ENCODE data around the gene HDAC11. TPM values are rescaled to one million over a fixed set of nuclear protein-coding genes. Genes with fewer than 3 reads are reported as not detected.

The HDAC11 gene
- total RNA-seq, 2 experiments from 2014 or later, result 1.8 to 2.0 TPM

GRCh38 chr3:13507247-13507569 is 27.1 kb downstream of the HDAC11 start:
- ATAC-seq, result no peak
- no peaks in the 10 kb centered on the region for H3K36me3 Mint-ChIP-seq (ENCODE audit: low read depth)
- H3K9me3 Mint-ChIP-seq, result no peaks in the 10 kb centered on the region
- ChIA-PET CTCF (interaction anchor here (1.1 to 2.6 kb wide), 2 partner anchors 141 to 373 kb away, joined by 3 to 6 read pairs; partner anchors contain the start of gene WNT7A), POLR2A (interaction anchor here (0.8 kb wide), 1 partner anchor 9 kb away, joined by 3 read pairs; no protein-coding TSS in a partner anchor)
- no peak overlapping the region for H3K27ac Mint-ChIP-seq
- H3K27me3 Mint-ChIP-seq, result no peaks in the 10 kb centered on the region
- no peaks in the 10 kb centered on the region for H3K4me1 Mint-ChIP-seq (ENCODE audit: low read depth)
- TF ChIP-seq CTCF (IDR thresholded peaks at IDR 0.05), result no peak
- DNase-seq, result no peak
- H3K4me3 Mint-ChIP-seq, result no peak overlapping the region
- intact Hi-C loops (cut with micrococcal nuclease), result no loop called here

- H3K36me3 Mint-ChIP-seq (ENCODE audit: low read depth), result no peaks in the 10 kb centered on the region
Observed at GRCh38 chr3:13507570-13508339, 27.6 kb downstream of the HDAC11 start.

GRCh38 chr3:13508496-13508895 is 28.4 kb downstream of the HDAC11 start:
- CTCF ChIA-PET, result interaction anchor here (2.6 kb wide), 1 partner anchor 139 kb away, joined by 6 read pairs; no protein-coding TSS in a partner anchor
- H3K27ac Mint-ChIP-seq, result no peak overlapping the region
- DNase-seq, result no peak
- no peaks in the 10 kb centered on the region for H3K36me3 Mint-ChIP-seq (ENCODE audit: low read depth)
- no peak for ATAC-seq
- no peaks in the 10 kb centered on the region for H3K9me3 Mint-ChIP-seq
- POLR2A ChIA-PET, result interaction anchor here (0.5 to 1.0 kb wide), 2 partner anchors 14 to 849 kb away, joined by 3 read pairs; no protein-coding TSS in a partner anchor
- H3K27me3 Mint-ChIP-seq, result no peaks in the 10 kb centered on the region
- no peak for TF ChIP-seq CTCF (IDR thresholded peaks at IDR 0.05)
- intact Hi-C loops (cut with micrococcal nuclease), result no loop called here
- no peak overlapping the region for H3K4me3 Mint-ChIP-seq
- no peaks in the 10 kb centered on the region for H3K4me1 Mint-ChIP-seq (ENCODE audit: low read depth)

More at GRCh38 chr3:13507570-13508339, 27.6 kb downstream of the HDAC11 start:
- ChIA-PET POLR2A (interaction anchor here (0.8 kb wide), 1 partner anchor 9 kb away, joined by 3 read pairs; no protein-coding TSS in a partner anchor), CTCF (interaction anchor here (1.1 to 2.6 kb wide), 2 partner anchors 140 to 372 kb away, joined by 3 to 6 read pairs; partner anchors contain the start of gene WNT7A)
- no peak for TF ChIP-seq CTCF (IDR thresholded peaks at IDR 0.05)
- DNase-seq (no peak), ATAC-seq (no peak)
- no peak overlapping the region for H3K27ac Mint-ChIP-seq
- intact Hi-C loops (cut with micrococcal nuclease), result no loop called here
- no peak overlapping the region for H3K4me3 Mint-ChIP-seq
- no peaks in the 10 kb centered on the region for H3K9me3 Mint-ChIP-seq
- no peaks in the 10 kb centered on the region for H3K27me3 Mint-ChIP-seq
- H3K4me1 Mint-ChIP-seq (ENCODE audit: low read depth), result no peaks in the 10 kb centered on the region

- Mint-ChIP-seq H3K27ac (no peak overlapping the region), H3K4me3 (no peak overlapping the region), H3K36me3 (ENCODE audit: low read depth) (no peaks in the 10 kb centered on the region), H3K27me3 (no peaks in the 10 kb centered on the region), H3K9me3 (no peaks in the 10 kb centered on the region), H3K4me1 (ENCODE audit: low read depth) (no peaks in the 10 kb centered on the region)
- no peak for TF ChIP-seq CTCF (IDR thresholded peaks at IDR 0.05)
- CTCF ChIA-PET, result interaction anchor here (1.4 to 2.6 kb wide), 2 partner anchors 139 to 140 kb away, joined by 3 to 6 read pairs; no protein-coding TSS in a partner anchor
- POLR2A ChIA-PET, result interaction anchor here (0.5 to 1.0 kb wide), 2 partner anchors 13 to 849 kb away, joined by 3 read pairs; no protein-coding TSS in a partner anchor
- DNase-seq, result no peak
- intact Hi-C loops (cut with micrococcal nuclease), result no loop called here
- no peak for ATAC-seq
Observed at GRCh38 chr3:13509059-13509815, 29.1 kb downstream of the HDAC11 start.

Data from activated CD8-positive, alpha-beta T cell treated with anti-CD3 and anti-CD28 coated beads for 36 hours (primary cell).